GM19043 (cell line): Measurements from ENCODE around the gene CERCAM.
"Not testable (repeated sequence)": the region's sequence is repeated elsewhere in the genome, so short reads cannot be mapped to it uniquely, and the experiment has no call there.

Source experiments
- ATAC-seq: cut with Tn5 transposase; IDR thresholded peaks from one replicate; pipeline ENCODE4 v1.9.1; 2021; ENCODE audit warnings: low read depth; ENCODE audit not compliant: unreplicated experiment

The CERCAM gene

GRCh38 chr9:128416014-128416413, 4.6 kb upstream of the CERCAM start:
- no peak for ATAC-seq

GRCh38 chr9:128416432-128417019, 4.1 kb upstream of the CERCAM start:
- ATAC-seq, result no peak

GRCh38 chr9:128419061-128419925, 1.4 kb upstream of the CERCAM start:
- no peak for ATAC-seq

- peak; percentile 61 for ATAC-seq
These were observed 502 bp upstream of the CERCAM start for GRCh38 chr9:128420060-128420650.

DNA sequence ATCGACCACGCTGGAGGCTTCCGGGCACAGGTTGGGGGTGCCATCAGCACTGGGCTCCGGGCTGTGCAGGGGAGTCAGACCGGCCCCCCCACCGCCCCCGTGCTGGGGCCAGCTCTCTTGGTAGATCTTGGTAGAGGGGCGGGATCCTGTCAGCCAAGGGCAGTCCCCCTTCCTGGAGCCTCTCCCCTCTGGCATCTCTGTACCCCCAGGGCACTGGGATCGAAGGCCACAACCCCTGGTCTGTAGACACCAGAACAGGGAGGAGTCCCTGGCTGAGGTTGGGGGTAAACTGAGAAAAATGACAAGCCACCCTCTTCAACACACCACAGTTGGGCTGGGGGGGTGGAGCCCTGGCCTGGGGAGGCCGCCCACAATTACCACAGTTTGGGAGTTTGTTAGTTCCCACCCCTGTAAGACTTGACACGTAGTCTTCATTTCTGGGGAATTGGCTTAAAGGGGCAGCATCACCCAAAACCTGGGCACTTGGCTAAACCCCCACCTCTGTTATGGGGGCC, 882 bp downstream of the CERCAM start:
- ATAC-seq, result no peak

- not testable (repeated sequence) for ATAC-seq
These were observed 1.5 kb downstream of the CERCAM start for GRCh38 chr9:128422022-128422782.

GRCh38 chr9:128422783-128423150, 2.1 kb downstream of the CERCAM start:
- ATAC-seq, result no peak

GRCh38 chr9:128423356-128423755, 2.7 kb downstream of the CERCAM start:
- ATAC-seq, result not testable (repeated sequence)

GRCh38 chr9:128424268-128424780, 3.7 kb downstream of the CERCAM start:
- no peak for ATAC-seq

- no peak for ATAC-seq
These were observed 8.2 kb downstream of the CERCAM start for GRCh38 chr9:128428644-128429512.

DNA sequence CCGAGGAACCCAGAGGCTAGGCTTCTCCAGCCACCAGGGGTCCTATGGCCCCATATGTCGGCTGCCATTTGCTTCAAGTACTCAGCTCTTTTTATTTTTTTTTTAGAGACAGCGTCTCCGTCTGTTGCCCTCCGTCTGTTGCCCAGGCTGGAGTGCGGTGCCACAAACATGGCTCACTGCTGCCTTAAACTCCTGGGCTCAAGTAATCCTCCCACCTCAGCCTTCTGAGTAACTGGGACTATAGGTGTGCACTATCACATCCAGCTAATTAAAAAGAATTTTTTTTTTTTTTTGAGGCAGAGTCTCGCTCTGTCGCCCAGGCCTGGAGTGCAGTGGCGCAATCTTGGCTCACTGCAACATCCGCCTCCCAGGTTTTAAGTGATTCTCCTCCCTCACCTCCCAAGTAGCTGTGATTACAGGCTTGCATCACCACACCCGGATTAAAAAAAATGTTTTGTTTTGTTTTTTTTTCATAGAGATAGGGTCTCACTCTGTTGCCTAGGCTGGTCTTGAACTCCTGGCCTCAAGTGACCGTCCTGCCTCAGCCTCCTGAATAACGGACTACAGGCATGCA, 8.9 kb downstream of the CERCAM start:
- no peak for ATAC-seq

- no peak for ATAC-seq
These were observed 10.6 kb downstream of the CERCAM start for GRCh38 chr9:128431207-128431606.

GRCh38 chr9:128434340-128434739, 13.7 kb downstream of the CERCAM start:
- ATAC-seq, result no peak

GRCh38 chr9:128435611-128436010, 15.0 kb downstream of the CERCAM start:
- no peak for ATAC-seq

GRCh38 chr9:128438343-128439109, 17.9 kb downstream of the CERCAM start:
- peak; percentile 64 for ATAC-seq

- no peak for ATAC-seq
These were observed 18.6 kb downstream of the CERCAM start for GRCh38 chr9:128439273-128439672.

DNA sequence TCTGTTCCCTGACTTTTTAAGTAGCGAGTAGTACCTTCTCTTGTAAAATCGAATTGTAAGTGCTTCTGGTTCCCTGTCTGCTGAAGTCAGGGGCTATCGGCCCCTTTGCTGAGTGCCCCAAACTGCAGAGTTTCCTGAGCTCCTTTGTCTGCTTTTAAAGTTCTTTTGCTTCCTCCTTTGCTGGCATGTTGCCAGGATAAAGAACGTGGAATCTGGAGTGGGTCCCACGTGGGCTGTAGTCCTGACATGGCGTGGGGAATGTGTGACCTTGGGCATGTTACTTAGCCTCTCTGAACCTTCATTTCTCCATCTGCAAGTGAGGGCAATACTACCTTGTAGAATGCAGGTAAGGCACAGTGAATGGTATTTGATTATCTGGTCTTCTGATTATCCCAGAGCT, 21.5 kb downstream of the CERCAM start:
- ATAC-seq, result no peak

GRCh38 chr9:128446505-128446904, 25.8 kb downstream of the CERCAM start:
- ATAC-seq, result not testable (repeated sequence)

DNA sequence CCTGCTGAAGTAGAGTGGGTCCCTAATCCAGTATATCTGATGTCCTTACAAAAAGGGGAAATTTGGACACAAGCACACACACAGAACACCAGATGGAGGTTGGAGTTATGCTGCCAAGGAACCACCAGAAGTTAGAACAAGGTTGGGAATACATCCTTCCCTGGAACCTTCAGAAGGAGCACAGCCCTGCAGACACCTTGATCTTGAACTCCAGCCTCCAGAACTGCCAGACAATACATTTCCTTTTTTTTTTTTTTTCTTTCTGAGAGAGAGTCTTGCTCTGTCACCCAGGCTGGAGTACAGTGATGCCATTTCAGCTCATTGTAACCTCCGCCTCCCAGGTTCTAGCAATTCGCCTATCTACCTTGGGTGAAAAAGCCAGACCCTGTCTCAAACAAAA, 28.1 kb downstream of the CERCAM start:
- no peak for ATAC-seq
